ENCODE results near the gene BAIAP2.

- no peak for TF ChIP-seq CTCF (IDR thresholded peaks at IDR 0.05; ENCODE audit: insufficient read depth, low read depth, low read length)
- TF ChIP-seq EZH2 (IDR thresholded peaks at IDR 0.05; ENCODE audit: insufficient read depth, low read length): no peak
Observed at GRCh38 chr17:81030741-81031565, 4.0 kb upstream of the BAIAP2 start.
